HFF-Myc (cell line): ENCODE measurements around the gene ZSCAN20.

Source experiments
- DNase-seq: peaks from one replicate; pipeline ENCODE4 v3.0.0-alpha.2; 2011; ENCODE audit warnings: low read depth; ENCODE audit errors: extremely low read depth
- H3K4me3 ChIP-seq: replicated peaks from 2 replicates; pipeline ENCODE4 v1.5.1; 2011; ENCODE audit warnings: low read depth, mild to moderate bottlenecking, control low read depth, low read length
- CTCF ChIP-seq: IDR thresholded peaks from 2 replicates; pipeline ENCODE4 v1.5.1; 2012; ENCODE audit warnings: mild to moderate bottlenecking, low read depth, low read length, control low read depth; ENCODE audit errors: missing control alignments

Gene ZSCAN20

DNA sequence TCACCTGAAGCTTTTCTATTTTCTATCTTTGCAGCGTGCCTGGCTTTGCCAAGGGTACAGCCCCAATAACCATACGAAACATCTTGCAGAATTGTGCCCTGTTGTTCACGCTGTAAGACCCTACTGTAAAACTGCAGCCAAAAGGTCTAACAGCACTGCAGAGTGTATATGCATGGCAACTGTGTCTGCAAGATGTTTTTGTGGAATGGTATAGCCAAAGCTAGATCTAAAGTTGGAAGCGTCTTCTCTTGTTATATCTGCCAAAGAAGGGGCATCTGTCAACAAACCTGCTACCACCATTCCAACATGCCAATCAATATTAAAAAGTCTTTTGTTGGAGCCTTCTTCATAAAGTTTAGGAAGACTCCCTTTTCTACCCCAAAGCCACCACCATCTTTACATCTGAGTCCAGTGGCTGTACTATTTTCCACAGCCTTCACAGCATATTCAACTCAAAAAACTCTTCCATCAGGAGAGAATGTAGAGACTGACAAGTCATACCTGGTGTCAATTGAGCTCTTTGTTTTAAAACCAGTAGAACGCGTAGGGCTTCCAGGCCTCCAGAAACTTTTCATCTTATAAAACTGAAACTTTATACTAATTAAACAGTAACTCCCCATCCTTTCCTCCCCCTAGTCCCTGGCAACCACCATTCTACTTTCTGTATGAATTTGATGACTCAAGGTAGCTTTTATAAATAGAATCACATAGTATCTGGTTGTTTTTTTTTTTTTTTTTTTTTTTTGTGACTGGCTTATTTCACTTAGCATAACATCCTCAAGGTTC lies 40.0 kb downstream of the ZSCAN20 start:
- no peak for TF ChIP-seq CTCF
- DNase-seq, result no peak
- H3K4me3 ChIP-seq, result no peak overlapping the region

- no peak overlapping the region for H3K4me3 ChIP-seq
- no peak for DNase-seq
- TF ChIP-seq CTCF, result no peak
Observed at GRCh38 chr1:33515112-33515511, 42.7 kb downstream of the ZSCAN20 start.

- no peak overlapping the region for H3K4me3 ChIP-seq
- TF ChIP-seq CTCF, result no peak
- no peak for DNase-seq
Observed at GRCh38 chr1:33515607-33516006, 43.2 kb downstream of the ZSCAN20 start.

DNA sequence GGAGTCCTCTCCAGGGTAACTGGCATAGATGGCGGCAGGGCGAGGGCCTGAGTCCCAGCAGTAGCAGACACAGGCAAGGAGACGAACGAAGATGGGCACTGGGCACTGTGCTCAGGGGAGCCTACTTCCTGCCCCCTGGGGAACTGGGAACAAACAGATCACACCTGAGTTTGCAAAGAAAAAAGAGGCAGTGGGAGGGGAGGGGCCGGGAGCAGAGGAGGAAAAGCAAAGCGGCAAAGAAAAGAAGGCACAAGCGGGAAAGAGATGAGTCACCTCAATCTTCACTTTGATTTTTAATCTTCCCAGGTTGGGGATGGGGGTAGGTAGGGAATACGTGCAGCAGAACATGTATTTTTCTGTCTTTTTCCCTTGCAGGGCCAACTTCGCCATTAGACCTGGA lies 44.0 kb downstream of the ZSCAN20 start:
- no peak for TF ChIP-seq CTCF
- no peak for DNase-seq
- H3K4me3 ChIP-seq, result no peak overlapping the region

DNA sequence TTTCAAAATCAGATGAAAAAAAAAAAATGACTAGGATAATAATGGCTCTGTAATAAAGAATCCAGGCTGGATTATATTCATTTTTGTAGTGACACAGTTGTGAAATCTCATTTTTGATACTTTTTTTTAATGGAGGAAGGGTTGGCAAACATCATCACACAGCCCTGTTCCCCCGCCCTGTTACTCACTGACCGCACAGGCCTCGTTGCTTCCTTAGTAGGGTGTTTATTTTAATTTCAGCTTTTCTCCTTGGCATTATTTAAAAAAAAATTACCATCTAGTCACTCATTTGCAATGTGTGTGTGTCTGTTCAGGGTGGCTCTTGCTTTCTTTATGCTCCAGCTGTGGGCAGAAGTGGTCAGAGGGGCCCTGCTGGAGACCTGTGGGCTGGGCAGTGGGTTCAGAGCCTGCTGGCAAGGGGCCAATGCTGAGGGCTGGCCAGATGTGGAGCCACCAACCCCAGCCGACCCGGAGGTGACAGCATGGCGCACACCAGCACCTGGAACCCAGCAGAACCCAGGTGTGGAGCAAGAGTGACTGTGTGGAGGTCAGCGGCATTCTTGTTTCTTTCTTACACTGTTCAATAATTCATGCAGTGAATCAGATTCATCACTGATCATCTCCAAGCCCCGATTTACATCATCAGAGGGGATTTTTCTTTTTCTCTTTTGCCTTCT lies 44.6 kb downstream of the ZSCAN20 start:
- TF ChIP-seq CTCF, result no peak
- DNase-seq, result no peak

DNA sequence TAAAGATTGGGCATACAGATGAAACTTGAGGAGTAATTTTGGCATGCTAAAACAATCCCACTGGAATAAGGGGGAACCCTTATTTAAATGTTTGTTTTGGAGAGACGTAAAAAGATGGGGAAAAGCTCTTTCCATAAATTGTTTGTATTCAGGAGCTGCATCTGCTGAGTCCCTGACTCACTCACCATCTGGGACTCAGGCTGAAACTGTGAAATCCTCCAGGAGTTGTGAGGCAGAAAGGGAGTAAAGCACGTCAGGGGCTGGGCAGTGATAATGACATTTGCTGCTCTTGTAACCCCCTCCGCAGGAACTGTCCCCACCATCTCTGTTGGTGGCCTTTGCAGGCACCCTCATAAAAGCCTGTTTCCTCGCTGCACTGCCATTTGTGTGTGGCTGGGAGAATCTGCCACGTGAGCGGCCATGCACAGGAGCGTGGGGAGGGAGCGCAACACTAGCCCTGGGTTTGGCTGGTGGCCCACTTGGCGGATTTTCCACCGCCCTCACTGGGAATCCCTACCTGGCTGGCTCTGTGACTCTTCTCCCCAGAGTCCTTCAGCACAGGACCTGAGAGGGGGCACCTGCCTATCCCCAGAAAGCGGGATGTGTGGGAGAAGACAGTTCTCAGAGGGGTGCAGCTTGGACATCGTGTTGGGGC lies 45.3 kb downstream of the ZSCAN20 start:
- no peak overlapping the region for H3K4me3 ChIP-seq
- no peak for TF ChIP-seq CTCF
- DNase-seq, result peak; percentile 15

More for the DNA sequence above, 44.6 kb downstream of the ZSCAN20 start:
- H3K4me3 ChIP-seq, result no peak overlapping the region
